ENCODE measurements around the gene TCF3. TPM values are rescaled to one million over a fixed set of nuclear protein-coding genes. Genes with fewer than 3 reads are reported as not detected.

TCF3 gene
- total and polyA plus RNA-seq, 4 donors: 5.2 to 119 (median 12.8) TPM

DNA sequence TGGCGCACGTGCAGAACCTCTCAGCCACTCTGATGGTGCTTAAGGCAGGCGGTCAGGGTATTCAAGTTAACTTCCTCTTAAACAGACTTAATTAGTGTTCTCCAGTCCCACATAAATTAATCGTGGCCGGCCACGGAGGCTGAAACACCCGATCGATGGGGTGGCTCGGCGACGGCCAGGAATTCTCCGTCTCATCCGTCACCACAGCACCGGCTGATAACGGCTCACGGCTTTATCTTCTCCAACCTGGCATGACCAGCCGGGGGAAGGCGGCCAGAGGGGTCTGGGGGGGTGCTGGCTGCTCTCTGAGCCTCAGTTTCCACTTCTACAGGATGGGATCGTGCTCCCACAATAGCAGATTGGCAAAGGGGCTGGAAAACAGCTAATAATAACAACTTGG, 32.6 kb upstream of the TCF3 start:
- Histone ChIP-seq H3K27me3 (ENCODE audit: control insufficient read depth in 4 of 4, insufficient read depth in 4 of 4, low read length in 3 of 4) (peaks cover 0 to 4% (median 0%) of the 10 kb centered on the region in 4 donors), H3K9ac (ENCODE audit: low read depth in 1 of 2, low read length in 2 of 2) (no peak overlapping the region), H3K4me3 (ENCODE audit: low read depth in 1 of 3, low read length in 3 of 3) (no peak overlapping the region), H3K27ac (ENCODE audit: low read depth in 1 of 2, low read length in 2 of 2) (no peak overlapping the region), H3K36me3 (ENCODE audit: control insufficient read depth in 4 of 4, insufficient read depth in 3 of 4, low read depth in 1 of 4, low read length in 3 of 4) (no peaks in the 10 kb centered on the region), H3K4me1 (ENCODE audit: control insufficient read depth in 4 of 4, insufficient read depth in 4 of 4, low read length in 3 of 4) (no peaks in the 10 kb centered on the region), H3K9me3 (ENCODE audit: control insufficient read depth in 4 of 4, low read length in 3 of 4) (no peaks in the 10 kb centered on the region)
- TF ChIP-seq GABPA (IDR thresholded peaks at IDR 0.05 in 1 of 2, conservative IDR thresholded peaks at IDR 0.05 in 1 of 2): no peak
- TF ChIP-seq NR2F2 (IDR thresholded peaks at IDR 0.05): no peak
- TF ChIP-seq FOXA2 (IDR thresholded peaks at IDR 0.05): no peak
- TF ChIP-seq, protein P1, sequence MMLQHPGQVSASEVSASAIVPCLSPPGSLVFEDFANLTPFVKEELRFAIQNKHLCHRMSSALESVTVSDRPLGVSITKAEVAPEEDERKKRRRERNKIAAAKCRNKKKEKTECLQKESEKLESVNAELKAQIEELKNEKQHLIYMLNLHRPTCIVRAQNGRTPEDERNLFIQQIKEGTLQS (IDR thresholded peaks at IDR 0.05): no peak
- TF ChIP-seq EGR1 (IDR thresholded peaks at IDR 0.05; ENCODE audit: low read depth in 2 of 2): no peak
- no peak for DNase-seq (ENCODE audit: low spot score)
- WGBS: 62% methylated on average over 19 of the region's 19 CpGs

DNA sequence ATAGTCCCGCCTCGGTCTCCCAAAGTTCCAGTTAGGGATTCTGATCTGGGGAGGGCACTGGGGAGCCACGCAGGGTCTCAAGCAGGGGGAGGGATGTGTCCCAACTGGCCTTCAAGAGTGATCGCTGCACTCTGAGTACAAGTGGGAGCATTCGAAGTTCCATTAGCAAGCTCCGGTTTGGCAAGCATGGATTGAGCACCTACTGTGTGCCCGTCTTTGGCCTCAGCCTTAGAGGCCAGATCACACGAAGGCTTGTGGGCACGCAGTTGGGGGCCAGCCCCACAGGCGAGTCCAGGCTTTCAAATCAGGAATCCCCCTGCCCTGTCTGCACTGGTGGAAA, 32.1 kb upstream of the TCF3 start:
- no peaks in the 10 kb centered on the region for H3K4me1 ChIP-seq (ENCODE audit: control insufficient read depth in 4 of 4, insufficient read depth in 4 of 4, low read length in 3 of 4)
- no peak overlapping the region for H3K4me3 ChIP-seq (ENCODE audit: low read depth in 1 of 3, low read length in 3 of 3)
- TF ChIP-seq RAD21 (IDR thresholded peaks at IDR 0.05): no peak
- TF ChIP-seq, protein P2, sequence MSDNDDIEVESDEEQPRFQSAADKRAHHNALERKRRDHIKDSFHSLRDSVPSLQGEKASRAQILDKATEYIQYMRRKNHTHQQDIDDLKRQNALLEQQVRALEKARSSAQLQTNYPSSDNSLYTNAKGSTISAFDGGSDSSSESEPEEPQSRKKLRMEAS (IDR thresholded peaks at IDR 0.05): no peak
- H3K9me3 ChIP-seq (ENCODE audit: control insufficient read depth in 4 of 4, low read length in 3 of 4): no peaks in the 10 kb centered on the region
- H3K36me3 ChIP-seq (ENCODE audit: control insufficient read depth in 4 of 4, insufficient read depth in 3 of 4, low read depth in 1 of 4, low read length in 3 of 4): no peaks in the 10 kb centered on the region
- DNase-seq (ENCODE audit: low spot score): no peak
- H3K27ac ChIP-seq (ENCODE audit: low read depth in 1 of 2, low read length in 2 of 2): no peak overlapping the region
- H3K27me3 ChIP-seq (ENCODE audit: control insufficient read depth in 4 of 4, insufficient read depth in 4 of 4, low read length in 3 of 4): peaks cover 0 to 4% (median 0%) of the 10 kb centered on the region in 4 donors
- 74% methylated on average over 10 of the region's 10 CpGs for WGBS
- no peak overlapping the region for H3K9ac ChIP-seq (ENCODE audit: low read depth in 1 of 2, low read length in 2 of 2)

DNA sequence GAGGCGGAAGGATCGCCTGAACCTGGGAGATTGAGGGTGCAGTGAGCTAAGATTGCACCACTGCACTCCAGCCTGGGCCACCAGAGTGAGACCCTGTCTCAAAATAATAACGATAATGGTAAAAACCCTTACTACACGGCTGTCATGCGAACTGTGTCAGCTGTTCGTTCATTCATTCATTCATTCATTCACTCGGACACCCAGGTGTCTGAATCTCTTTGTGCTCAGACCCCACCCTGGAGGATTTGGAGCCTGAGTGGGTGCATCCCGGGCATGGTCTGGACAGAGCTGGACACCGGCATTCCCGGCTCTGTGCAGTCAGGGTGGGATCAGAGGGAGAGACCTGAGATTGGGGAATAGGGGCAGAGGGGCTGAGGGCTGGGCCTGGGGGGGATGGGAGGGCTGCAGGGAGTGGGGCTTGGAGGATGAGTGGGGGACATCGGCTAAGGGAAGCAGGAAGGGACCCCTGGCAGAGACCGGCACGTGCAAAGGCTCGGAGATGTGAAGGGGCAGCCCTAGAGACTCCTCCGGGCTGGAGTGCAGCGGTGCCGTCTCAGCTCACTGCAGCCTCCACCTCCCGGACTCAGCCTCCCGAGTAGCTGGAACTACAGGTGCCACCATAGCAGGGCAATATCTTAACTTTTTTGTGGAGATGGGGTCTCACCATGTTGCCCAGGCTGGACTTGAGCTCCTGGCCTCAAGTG, 31.6 kb upstream of the TCF3 start:
- no peak overlapping the region for H3K27ac ChIP-seq (ENCODE audit: low read depth in 1 of 2, low read length in 2 of 2)
- H3K27me3 ChIP-seq (ENCODE audit: control insufficient read depth in 4 of 4, insufficient read depth in 4 of 4, low read length in 3 of 4): peaks cover 0 to 4% (median 0%) of the 10 kb centered on the region in 4 donors
- TF ChIP-seq, protein P3, sequence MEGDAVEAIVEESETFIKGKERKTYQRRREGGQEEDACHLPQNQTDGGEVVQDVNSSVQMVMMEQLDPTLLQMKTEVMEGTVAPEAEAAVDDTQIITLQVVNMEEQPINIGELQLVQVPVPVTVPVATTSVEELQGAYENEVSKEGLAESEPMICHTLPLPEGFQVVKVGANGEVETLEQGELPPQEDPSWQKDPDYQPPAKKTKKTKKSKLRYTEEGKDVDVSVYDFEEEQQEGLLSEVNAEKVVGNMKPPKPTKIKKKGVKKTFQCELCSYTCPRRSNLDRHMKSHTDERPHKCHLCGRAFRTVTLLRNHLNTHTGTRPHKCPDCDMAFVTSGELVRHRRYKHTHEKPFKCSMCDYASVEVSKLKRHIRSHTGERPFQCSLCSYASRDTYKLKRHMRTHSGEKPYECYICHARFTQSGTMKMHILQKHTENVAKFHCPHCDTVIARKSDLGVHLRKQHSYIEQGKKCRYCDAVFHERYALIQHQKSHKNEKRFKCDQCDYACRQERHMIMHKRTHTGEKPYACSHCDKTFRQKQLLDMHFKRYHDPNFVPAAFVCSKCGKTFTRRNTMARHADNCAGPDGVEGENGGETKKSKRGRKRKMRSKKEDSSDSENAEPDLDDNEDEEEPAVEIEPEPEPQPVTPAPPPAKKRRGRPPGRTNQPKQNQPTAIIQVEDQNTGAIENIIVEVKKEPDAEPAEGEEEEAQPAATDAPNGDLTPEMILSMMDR (IDR thresholded peaks at IDR 0.05; ENCODE audit: low read depth, low read length, missing input control): no peak
- no peak for TF ChIP-seq RXRA (IDR thresholded peaks at IDR 0.05)
- TF ChIP-seq YY1 (IDR thresholded peaks at IDR 0.05): no peak
- no peak for TF ChIP-seq RAD21 (IDR thresholded peaks at IDR 0.05)
- TF ChIP-seq EGR1 (IDR thresholded peaks at IDR 0.05; ENCODE audit: low read depth in 2 of 2): no peak
- TF ChIP-seq, protein P1 (IDR thresholded peaks at IDR 0.05): no peak
- TF ChIP-seq FOXA1 (IDR thresholded peaks at IDR 0.05): no peak
- TF ChIP-seq, protein P4, sequence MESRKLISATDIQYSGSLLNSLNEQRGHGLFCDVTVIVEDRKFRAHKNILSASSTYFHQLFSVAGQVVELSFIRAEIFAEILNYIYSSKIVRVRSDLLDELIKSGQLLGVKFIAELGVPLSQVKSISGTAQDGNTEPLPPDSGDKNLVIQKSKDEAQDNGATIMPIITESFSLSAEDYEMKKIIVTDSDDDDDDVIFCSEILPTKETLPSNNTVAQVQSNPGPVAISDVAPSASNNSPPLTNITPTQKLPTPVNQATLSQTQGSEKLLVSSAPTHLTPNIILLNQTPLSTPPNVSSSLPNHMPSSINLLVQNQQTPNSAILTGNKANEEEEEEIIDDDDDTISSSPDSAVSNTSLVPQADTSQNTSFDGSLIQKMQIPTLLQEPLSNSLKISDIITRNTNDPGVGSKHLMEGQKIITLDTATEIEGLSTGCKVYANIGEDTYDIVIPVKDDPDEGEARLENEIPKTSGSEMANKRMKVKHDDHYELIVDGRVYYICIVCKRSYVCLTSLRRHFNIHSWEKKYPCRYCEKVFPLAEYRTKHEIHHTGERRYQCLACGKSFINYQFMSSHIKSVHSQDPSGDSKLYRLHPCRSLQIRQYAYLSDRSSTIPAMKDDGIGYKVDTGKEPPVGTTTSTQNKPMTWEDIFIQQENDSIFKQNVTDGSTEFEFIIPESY (IDR thresholded peaks at IDR 0.05): no peak
- no peak for TF ChIP-seq NR2F2 (IDR thresholded peaks at IDR 0.05)
- no peak for TF ChIP-seq FOXA2 (IDR thresholded peaks at IDR 0.05)
- TF ChIP-seq, protein P5, sequence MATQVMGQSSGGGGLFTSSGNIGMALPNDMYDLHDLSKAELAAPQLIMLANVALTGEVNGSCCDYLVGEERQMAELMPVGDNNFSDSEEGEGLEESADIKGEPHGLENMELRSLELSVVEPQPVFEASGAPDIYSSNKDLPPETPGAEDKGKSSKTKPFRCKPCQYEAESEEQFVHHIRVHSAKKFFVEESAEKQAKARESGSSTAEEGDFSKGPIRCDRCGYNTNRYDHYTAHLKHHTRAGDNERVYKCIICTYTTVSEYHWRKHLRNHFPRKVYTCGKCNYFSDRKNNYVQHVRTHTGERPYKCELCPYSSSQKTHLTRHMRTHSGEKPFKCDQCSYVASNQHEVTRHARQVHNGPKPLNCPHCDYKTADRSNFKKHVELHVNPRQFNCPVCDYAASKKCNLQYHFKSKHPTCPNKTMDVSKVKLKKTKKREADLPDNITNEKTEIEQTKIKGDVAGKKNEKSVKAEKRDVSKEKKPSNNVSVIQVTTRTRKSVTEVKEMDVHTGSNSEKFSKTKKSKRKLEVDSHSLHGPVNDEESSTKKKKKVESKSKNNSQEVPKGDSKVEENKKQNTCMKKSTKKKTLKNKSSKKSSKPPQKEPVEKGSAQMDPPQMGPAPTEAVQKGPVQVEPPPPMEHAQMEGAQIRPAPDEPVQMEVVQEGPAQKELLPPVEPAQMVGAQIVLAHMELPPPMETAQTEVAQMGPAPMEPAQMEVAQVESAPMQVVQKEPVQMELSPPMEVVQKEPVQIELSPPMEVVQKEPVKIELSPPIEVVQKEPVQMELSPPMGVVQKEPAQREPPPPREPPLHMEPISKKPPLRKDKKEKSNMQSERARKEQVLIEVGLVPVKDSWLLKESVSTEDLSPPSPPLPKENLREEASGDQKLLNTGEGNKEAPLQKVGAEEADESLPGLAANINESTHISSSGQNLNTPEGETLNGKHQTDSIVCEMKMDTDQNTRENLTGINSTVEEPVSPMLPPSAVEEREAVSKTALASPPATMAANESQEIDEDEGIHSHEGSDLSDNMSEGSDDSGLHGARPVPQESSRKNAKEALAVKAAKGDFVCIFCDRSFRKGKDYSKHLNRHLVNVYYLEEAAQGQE (IDR thresholded peaks at IDR 0.05): no peak
- TF ChIP-seq SP1 (IDR thresholded peaks at IDR 0.05): no peak
- TF ChIP-seq HNF4A (conservative IDR thresholded peaks at IDR 0.05): no peak
- TF ChIP-seq JUND (IDR thresholded peaks at IDR 0.05): no peak
- no peak for TF ChIP-seq HNF4G (IDR thresholded peaks at IDR 0.05)
- no peaks in the 10 kb centered on the region for H3K4me1 ChIP-seq (ENCODE audit: control insufficient read depth in 4 of 4, insufficient read depth in 4 of 4, low read length in 3 of 4)
- 71% methylated on average over 19 of the region's 19 CpGs for WGBS
- H3K4me3 ChIP-seq (ENCODE audit: low read depth in 1 of 3, low read length in 3 of 3): no peak overlapping the region
- no peaks in the 10 kb centered on the region for H3K36me3 ChIP-seq (ENCODE audit: control insufficient read depth in 4 of 4, insufficient read depth in 3 of 4, low read depth in 1 of 4, low read length in 3 of 4)
- no peak for DNase-seq (ENCODE audit: low spot score)
- no peak overlapping the region for H3K9ac ChIP-seq (ENCODE audit: low read depth in 1 of 2, low read length in 2 of 2)
- H3K9me3 ChIP-seq (ENCODE audit: control insufficient read depth in 4 of 4, low read length in 3 of 4): no peaks in the 10 kb centered on the region
